GM12875 (cell line): ENCODE measurements around the gene EEIG1.

Experiments used
- H3K4me3 ChIP-seq: one replicate; pipeline ENCODE4 v1.5.1; 2011; ENCODE audit warnings: low read depth, low read length, control low read depth
- CTCF ChIP-seq: IDR thresholded peaks from 2 replicates; pipeline ENCODE4 v1.5.1; 2011; ENCODE audit warnings: low read depth, mild to moderate bottlenecking, control low read depth, inconsistent platforms, low read length, moderate library complexity, borderline replicate concordance; ENCODE audit not compliant: insufficient read depth

Gene EEIG1

GRCh38 chr9:128007566-128008138 is 26.9 kb upstream of the EEIG1 start:
- TF ChIP-seq CTCF: no peak
- no peak overlapping the region for H3K4me3 ChIP-seq

- TF ChIP-seq CTCF: no peak
- no peak overlapping the region for H3K4me3 ChIP-seq
Observed at GRCh38 chr9:128006332-128006996, 25.7 kb upstream of the EEIG1 start.

- no peak for TF ChIP-seq CTCF
- H3K4me3 ChIP-seq: no peak overlapping the region
Observed at GRCh38 chr9:128005923-128006322, 25.1 kb upstream of the EEIG1 start.

- no peak for TF ChIP-seq CTCF
- H3K4me3 ChIP-seq: no peak overlapping the region
Observed at GRCh38 chr9:128003966-128004604, 23.3 kb upstream of the EEIG1 start.

GRCh38 chr9:128002959-128003358 is 22.2 kb upstream of the EEIG1 start:
- H3K4me3 ChIP-seq: no peak overlapping the region
- no peak for TF ChIP-seq CTCF

GRCh38 chr9:128001779-128002298 is 21.1 kb upstream of the EEIG1 start:
- TF ChIP-seq CTCF: no peak
- no peak overlapping the region for H3K4me3 ChIP-seq
